K562 (cell line): ENCODE results near the gene ZER1. TPM values are rescaled to one million over a fixed set of nuclear protein-coding genes. Genes with fewer than 3 reads are reported as not detected.

Source experiments
- GABPB2 ChIP-seq: fragments of 250-450 bp; sonication (Bioruptor Pico); conservative IDR thresholded peaks from 2 replicates; pipeline ENCODE4 v1.5.1; 2021; ENCODE audit warnings: mild to moderate bottlenecking
- HNRNPL ChIP-seq: fragments of 200-400 bp; formaldehyde crosslinking; IDR thresholded peaks from 2 replicates; pipeline ENCODE4 v1.6.1; 2017; ENCODE audit warnings: low read depth, mild to moderate bottlenecking, low read length
- JUND ChIP-seq, 2 experiments: IDR thresholded peaks; 2 replicates in 1 of 2; 3 replicates in 1 of 2; pipeline ENCODE4 v1.6.1; 2011; ENCODE audit warnings: borderline replicate concordance in 2 of 2, low read depth in 2 of 2, low read length in 2 of 2, improper control_type of control experiment in 1 of 2, missing biosample characterization in 1 of 2, missing genetic modification characterization in 1 of 2, missing genetic modification reagents in 1 of 2
- KDM2B ChIP-seq: fragments of 250-450 bp; sonication (Bioruptor Pico); IDR thresholded peaks from 2 replicates; pipeline ENCODE4 v1.8.0; 2021; ENCODE audit warnings: mild to moderate bottlenecking, moderate library complexity
- MTA2 ChIP-seq: fragments of 450-650 bp; IDR thresholded peaks from 2 replicates; pipeline ENCODE4 v1.6.1; 2016; ENCODE audit warnings: low read depth
- MYC ChIP-seq, 2 experiments: fragments of 250-450 bp in 1 of 2; sonication (Bioruptor Pico) in 1 of 2; IDR thresholded peaks; 2 replicates each; pipeline versions ENCODE4 v1.5.1 to v1.6.1; 2012 to 2021; ENCODE audit warnings: low read depth in 2 of 2, borderline replicate concordance in 1 of 2, improper control_type of control experiment in 1 of 2, low read length in 1 of 2, mild to moderate bottlenecking in 1 of 2, moderate library complexity in 1 of 2
- RBM34 ChIP-seq: fragments of 200-400 bp; formaldehyde crosslinking; IDR thresholded peaks from 2 replicates; pipeline ENCODE4 v1.6.1; 2018; ENCODE audit warnings: low read length, borderline replicate concordance; ENCODE audit not compliant: insufficient read depth
- TCF7L2 ChIP-seq: fragments of 150-350 bp; IDR thresholded peaks from 2 replicates; pipeline ENCODE4 v1.6.1; 2016; ENCODE audit warnings: low read depth, mild to moderate bottlenecking, low read length, moderate library complexity
- ZFX ChIP-seq: sonication (generic); formaldehyde crosslinking; IDR thresholded peaks from 2 replicates; pipeline ENCODE4 v1.8.0; 2022; ENCODE audit warnings: mild to moderate bottlenecking, missing genetic modification reagents, moderate library complexity
- ZNF184 ChIP-seq: sonication (generic); formaldehyde crosslinking; IDR thresholded peaks from 2 replicates; pipeline ENCODE4 v1.5.0; 2020; ENCODE audit warnings: missing genetic modification reagents
- polyA plus RNA-seq, 8 experiments: library from polyadenylated mRNA; depleted of rRNA in 4 of 8; stranded (reverse) in 5 of 8; unstranded in 3 of 8; fragments of >200 nt; fragmentation: Nextera tagmentation in 2 of 8; fragmentation: Illumina TruSeq in 1 of 8; extraction: Ambion mirVana in 2 of 8; extraction: Trizol in 1 of 8; gene quantifications; 2 replicates each; pipeline versions ENCODE4 v1.2.1 to v1.2.3, GENCODE V29; 2011 to 2014; ENCODE audit warnings: inconsistent platforms in 1 of 8, missing spikeins in 1 of 8
- total RNA-seq, 7 experiments: library from RNA; depleted of rRNA in 6 of 7; stranded (reverse); fragments of >200 nt in 6 of 7; fragmentation: Illumina TruSeq in 2 of 7; extraction: Trizol in 2 of 7; gene quantifications; 2 replicates each; pipeline versions ENCODE4 v1.2.1 to v1.2.3, GENCODE V29; 2011 to 2021; ENCODE audit warnings: low replicate concordance in 1 of 7
- TF ChIP-seq, protein P1 (sequence below): fragments of 200-400 bp; formaldehyde crosslinking; IDR thresholded peaks from 2 replicates; pipeline ENCODE4 v1.6.1; 2017; ENCODE audit warnings: mild to moderate bottlenecking, low read depth, low read length, moderate library complexity
- TF ChIP-seq, protein P2 (sequence below): fragments of 250-450 bp; sonication (Bioruptor Pico); IDR thresholded peaks from 2 replicates; pipeline ENCODE4 v1.6.1; 2021; ENCODE audit warnings: mild to moderate bottlenecking
- TF ChIP-seq, protein P3 (sequence below): fragments of 250-450 bp; sonication (Bioruptor Pico); IDR thresholded peaks from 2 replicates; pipeline ENCODE4 v1.4.0; 2020
- TF ChIP-seq, protein P4 (sequence below): IDR thresholded peaks from 2 replicates; pipeline ENCODE4 v1.6.1; 2016; ENCODE audit warnings: missing genetic modification characterization, missing compliant biosample characterization

Gene ZER1
- total and polyA plus RNA-seq, 9 of the 15 experiments (the other 6 are each of a cell fraction or from before 2014, with no cell fraction given): 0.07 to 10.7 (median 6.2) TPM

DNA sequence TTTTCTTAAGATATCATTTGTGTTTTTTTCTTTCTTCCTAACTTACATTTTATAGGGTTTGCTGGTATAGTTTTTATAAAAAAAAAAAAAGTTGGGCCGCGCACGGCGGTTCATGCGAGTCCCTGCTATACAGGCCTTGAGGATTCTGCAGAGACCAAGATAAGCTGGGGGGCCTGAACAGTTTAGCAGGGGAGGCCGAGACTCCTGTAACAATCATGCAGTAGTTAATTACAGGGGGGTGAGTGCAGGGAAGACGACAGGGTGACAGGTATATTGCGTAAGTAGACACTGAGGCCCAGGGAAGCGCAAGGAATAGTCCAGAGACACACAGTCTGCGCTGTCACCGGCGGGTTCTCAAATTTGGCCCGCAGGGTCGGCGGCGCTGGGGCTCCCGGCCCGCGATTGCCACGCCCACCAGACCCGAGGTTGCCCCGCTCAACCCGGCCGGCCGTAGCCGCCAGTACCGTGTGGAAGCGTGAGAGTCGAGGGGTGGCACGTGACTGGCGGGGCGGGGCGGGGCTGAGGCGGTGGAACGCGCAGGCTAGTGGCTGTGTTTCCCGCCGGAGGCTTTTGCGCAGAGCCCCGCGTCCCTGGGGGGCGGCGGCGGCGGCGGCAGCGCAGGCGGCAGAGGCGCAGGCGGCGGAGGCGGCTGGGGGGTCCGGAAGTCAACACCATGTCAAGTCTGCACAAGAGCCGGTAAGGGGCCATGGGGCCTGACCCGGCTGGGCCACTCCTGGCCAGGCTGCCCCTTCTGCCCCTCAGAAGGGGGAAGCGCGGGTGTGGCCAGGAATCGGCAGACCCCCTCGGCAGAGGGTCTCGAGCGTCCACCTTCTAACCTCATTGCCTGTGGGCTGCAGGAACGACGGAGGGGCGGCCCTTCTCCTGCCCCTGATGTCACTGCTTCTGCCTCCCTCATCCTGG is 15.2 kb upstream of the ZER1 start, which contains the start of gene TBC1D13 (continued):
- TF ChIP-seq, protein P1, sequence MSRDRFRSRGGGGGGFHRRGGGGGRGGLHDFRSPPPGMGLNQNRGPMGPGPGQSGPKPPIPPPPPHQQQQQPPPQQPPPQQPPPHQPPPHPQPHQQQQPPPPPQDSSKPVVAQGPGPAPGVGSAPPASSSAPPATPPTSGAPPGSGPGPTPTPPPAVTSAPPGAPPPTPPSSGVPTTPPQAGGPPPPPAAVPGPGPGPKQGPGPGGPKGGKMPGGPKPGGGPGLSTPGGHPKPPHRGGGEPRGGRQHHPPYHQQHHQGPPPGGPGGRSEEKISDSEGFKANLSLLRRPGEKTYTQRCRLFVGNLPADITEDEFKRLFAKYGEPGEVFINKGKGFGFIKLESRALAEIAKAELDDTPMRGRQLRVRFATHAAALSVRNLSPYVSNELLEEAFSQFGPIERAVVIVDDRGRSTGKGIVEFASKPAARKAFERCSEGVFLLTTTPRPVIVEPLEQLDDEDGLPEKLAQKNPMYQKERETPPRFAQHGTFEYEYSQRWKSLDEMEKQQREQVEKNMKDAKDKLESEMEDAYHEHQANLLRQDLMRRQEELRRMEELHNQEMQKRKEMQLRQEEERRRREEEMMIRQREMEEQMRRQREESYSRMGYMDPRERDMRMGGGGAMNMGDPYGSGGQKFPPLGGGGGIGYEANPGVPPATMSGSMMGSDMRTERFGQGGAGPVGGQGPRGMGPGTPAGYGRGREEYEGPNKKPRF: no peak
- TF ChIP-seq, protein P2, sequence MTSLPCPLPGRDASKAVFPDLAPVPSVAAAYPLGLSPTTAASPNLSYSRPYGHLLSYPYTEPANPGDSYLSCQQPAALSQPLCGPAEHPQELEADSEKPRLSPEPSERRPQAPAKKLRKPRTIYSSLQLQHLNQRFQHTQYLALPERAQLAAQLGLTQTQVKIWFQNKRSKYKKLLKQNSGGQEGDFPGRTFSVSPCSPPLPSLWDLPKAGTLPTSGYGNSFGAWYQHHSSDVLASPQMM (CRISPR knock-in tag): no peak
- TF ChIP-seq GABPB2 (CRISPR knock-in tag) (no peak), JUND (IDR thresholded peaks at IDR 0.05; ENCODE audit: borderline replicate concordance, low read depth, low read length) (no peak), JUND (tag; IDR thresholded peaks at IDR 0.05; ENCODE audit: borderline replicate concordance, low read depth, low read length) (no peak; the same call in 2 of the 3 replicates), MYC (IDR thresholded peaks at IDR 0.05; ENCODE audit: low read depth, low read length) (peak; percentile 78), MYC (CRISPR knock-in tag; IDR thresholded peaks at IDR 0.05; ENCODE audit: borderline replicate concordance, low read depth) (no peak), KDM2B (CRISPR knock-in tag) (no peak), RBM34 (no peak), MTA2 (no peak), TCF7L2 (no peak), ZFX (peak; percentile 93), HNRNPL (no peak), ZNF184 (CRISPR knock-in tag) (no peak)
- TF ChIP-seq, protein P3, sequence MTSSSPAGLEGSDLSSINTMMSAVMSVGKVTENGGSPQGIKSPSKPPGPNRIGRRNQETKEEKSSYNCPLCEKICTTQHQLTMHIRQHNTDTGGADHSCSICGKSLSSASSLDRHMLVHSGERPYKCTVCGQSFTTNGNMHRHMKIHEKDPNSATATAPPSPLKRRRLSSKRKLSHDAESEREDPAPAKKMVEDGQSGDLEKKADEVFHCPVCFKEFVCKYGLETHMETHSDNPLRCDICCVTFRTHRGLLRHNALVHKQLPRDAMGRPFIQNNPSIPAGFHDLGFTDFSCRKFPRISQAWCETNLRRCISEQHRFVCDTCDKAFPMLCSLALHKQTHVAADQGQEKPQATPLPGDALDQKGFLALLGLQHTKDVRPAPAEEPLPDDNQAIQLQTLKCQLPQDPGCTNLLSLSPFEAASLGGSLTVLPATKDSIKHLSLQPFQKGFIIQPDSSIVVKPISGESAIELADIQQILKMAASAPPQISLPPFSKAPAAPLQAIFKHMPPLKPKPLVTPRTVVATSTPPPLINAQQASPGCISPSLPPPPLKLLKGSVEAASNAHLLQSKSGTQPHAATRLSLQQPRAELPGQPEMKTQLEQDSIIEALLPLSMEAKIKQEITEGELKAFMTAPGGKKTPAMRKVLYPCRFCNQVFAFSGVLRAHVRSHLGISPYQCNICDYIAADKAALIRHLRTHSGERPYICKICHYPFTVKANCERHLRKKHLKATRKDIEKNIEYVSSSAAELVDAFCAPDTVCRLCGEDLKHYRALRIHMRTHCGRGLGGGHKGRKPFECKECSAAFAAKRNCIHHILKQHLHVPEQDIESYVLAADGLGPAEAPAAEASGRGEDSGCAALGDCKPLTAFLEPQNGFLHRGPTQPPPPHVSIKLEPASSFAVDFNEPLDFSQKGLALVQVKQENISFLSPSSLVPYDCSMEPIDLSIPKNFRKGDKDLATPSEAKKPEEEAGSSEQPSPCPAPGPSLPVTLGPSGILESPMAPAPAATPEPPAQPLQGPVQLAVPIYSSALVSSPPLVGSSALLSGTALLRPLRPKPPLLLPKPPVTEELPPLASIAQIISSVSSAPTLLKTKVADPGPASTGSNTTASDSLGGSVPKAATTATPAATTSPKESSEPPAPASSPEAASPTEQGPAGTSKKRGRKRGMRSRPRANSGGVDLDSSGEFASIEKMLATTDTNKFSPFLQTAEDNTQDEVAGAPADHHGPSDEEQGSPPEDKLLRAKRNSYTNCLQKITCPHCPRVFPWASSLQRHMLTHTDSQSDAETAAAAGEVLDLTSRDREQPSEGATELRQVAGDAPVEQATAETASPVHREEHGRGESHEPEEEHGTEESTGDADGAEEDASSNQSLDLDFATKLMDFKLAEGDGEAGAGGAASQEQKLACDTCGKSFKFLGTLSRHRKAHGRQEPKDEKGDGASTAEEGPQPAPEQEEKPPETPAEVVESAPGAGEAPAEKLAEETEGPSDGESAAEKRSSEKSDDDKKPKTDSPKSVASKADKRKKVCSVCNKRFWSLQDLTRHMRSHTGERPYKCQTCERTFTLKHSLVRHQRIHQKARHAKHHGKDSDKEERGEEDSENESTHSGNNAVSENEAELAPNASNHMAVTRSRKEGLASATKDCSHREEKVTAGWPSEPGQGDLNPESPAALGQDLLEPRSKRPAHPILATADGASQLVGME (CRISPR knock-in tag): no peak
- TF ChIP-seq, protein P4, sequence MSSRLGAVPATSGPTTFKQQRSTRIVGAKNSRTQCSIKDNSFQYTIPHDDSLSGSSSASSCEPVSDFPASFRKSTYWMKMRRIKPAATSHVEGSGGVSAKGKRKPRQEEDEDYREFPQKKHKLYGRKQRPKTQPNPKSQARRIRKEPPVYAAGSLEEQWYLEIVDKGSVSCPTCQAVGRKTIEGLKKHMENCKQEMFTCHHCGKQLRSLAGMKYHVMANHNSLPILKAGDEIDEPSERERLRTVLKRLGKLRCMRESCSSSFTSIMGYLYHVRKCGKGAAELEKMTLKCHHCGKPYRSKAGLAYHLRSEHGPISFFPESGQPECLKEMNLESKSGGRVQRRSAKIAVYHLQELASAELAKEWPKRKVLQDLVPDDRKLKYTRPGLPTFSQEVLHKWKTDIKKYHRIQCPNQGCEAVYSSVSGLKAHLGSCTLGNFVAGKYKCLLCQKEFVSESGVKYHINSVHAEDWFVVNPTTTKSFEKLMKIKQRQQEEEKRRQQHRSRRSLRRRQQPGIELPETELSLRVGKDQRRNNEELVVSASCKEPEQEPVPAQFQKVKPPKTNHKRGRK (tag): no peak
